Dedifferentiated amniotic fluid mesenchymal stem cell (primary cell): Measurements from ENCODE around the gene METTL1.

Source experiments
- DNase-seq: peaks from one replicate; pipeline ENCODE4 v3.0.0-alpha.2; 2016; ENCODE audit errors: extremely low spot score

METTL1 gene

DNA sequence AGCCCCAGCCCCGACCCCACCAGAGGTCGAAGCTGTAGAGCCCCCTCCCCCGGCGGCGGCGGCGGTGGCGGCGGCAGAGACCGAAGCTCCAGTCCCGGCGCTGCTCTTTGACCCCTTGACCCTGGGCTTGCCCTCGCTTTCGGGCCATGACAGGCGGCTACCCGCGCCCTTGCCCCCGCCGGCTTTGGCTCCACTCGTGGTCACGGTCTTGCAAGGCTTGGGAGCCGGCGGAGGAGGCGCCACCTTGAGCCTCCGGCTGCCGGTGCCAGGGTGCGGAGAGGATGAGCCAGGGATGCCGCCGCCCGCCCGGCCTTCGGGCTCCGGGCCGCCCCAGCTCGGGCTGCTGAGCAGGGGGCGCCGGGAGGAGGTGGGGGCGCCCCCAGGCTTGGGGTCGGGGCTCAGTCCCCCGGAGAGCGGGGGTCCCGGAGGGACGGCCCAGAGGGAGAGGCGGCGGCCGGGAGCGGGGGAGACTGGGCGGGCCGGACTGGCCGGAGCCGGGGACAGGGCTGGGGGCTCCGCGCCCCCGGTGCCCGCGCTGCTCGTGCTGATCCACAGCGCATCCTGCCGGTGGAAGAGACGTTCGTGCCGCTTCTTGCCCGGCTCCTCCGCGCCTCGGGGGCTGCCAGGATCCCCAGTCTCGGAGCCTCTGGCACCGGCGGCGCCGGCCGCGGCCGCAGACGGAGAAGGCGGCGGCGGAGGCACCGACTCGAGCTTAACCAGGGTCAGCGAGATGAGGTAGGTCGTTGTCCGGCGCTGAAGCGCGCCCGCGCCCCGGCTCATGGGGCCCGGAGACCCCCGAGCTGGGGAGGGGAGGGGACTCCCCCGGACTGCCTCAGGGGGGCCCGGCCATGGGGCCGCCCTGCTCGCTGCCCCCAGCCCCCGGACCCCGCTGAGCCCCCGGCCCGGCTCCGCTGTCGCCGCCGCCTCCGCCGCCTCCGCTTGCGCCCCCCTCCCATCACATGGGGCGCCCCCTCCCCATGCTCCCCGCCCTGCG lies 34.1 kb downstream of the METTL1 start:
- DNase-seq, result no peak

DNA sequence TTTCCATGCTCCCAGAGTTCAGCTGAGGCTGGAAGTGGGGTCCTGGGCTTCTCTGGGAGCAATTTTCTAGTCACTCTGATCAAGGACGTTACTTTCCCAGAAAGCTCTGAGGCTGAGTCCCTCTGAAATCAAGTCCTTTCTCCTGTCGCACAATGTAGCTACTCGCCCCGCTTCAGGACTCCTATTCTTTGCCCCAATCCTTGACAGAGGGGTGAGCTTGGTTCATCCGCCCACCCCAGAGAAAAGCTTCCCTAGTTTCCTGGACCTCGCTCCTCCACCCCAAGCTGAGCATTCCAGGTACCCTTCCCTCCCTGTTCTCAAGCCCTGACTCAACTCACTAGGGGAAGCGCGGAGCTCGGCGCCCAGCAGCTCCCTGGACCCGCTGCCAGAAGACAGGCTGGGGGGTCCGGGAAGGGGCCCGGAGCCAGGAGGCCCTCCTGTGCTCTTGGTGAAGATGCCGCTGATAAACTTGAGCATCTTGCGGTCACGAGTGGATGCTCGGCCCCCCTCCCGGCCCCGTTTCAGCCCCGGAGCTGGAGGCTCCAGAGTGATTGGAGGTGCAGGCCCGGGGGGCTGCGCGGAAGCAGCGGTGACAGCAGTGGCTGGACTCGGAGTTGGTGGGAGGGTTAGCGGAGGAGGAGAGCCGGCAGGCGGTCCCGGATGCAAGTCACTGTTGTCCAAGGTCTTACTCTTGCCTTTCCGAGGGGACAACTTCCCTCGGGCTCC lies 35.0 kb downstream of the METTL1 start:
- DNase-seq, result no peak

- no peak for DNase-seq
Measured at GRCh38 chr12:57735952-57736740, 35.8 kb downstream of the METTL1 start.

DNA sequence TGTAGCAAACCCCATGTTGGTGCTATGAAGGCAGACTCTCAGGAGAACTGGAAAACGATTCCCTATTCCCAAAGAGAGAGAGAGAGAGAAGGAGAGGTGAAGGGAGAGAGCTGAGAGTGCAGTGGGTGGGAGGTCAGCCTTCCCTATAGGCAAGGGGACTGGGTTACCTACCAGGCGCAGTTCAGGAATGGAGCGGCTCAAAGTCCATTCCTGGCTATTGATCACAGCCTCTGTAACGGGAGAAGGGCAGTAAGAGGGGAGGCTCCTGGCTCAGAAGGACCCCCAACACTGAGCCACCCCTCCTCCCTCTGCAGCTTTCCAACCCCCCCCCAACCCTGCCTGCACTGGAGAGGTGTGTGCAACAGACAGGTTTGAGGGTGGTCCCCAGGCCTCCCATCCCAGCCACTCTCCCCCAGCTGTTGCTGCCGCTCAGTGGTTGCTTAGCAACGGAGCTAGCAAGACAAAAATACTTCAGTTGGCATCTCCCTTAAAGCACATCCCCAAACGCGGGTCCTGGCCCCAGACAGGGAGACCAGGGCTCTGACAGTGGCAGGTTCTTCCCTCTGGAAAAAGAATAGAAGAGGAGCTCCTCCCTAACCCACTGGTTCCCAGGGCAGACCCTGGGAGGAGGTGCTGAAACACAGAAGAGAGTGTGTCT lies 36.6 kb downstream of the METTL1 start:
- DNase-seq, result no peak

GRCh38 chr12:57734591-57734990 lies 37.3 kb downstream of the METTL1 start:
- DNase-seq, result no peak

DNA sequence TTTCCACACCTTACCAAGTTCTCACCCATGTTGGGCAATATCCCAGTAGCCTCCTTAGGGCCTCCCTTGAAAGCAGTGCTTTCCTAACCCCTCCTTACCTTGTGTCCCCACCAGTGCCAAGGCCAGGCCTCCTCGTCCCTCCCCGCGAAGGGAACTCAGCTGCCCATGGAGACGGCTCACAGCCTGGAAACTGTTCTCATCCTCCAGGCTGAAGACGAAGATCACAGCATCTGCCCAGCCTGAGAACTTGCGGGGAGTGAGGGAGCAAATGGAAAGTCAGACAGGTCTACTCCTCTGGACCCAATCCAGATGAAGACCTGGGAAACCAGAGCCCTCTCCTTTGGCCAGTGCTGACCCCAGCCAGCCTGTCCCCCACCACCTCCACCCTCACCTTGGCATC lies 38.0 kb downstream of the METTL1 start:
- no peak for DNase-seq

DNA sequence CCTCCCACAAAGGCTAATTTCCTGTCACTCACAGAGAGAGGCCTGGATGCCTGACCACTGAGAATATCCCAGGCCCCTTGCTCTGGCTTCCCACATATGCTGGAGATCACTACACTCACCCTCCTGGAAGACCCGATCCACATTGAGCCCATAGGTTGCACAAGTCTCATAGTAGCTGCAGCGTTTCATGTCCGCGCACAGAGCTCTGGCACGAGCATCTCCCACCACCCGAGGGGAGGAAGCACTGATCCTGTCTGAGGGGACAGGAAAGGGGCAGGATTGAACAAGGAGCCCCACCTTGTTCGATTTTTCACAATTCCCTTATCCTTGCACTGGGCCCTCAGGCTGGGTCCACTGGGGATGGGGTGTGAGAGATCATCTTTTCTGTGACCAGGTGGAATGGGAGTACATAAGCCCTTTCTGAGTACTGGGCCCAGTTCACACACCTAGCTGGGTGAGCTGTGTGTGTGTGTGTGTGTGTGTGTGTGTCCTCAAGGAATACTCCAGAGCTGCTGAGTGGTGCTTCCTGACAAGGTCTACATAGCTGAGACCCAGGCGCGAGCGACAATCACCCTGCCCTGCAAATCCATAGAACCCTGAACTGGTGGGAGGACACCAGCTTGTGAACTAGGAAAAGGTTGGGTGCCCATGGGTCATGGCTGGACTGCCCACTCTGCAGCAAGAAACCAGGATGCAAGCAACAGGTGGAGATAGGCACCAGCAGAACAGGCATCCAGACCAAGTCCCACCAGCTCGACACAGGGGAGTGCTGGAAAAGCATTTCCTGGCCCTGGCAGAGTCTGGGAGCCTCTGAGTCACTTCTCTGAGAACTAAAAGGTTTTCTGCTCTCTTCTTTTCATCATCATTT lies 38.9 kb downstream of the METTL1 start:
- no peak for DNase-seq

- DNase-seq, result no peak
Measured at GRCh38 chr12:57732270-57732669, 39.6 kb downstream of the METTL1 start.

GRCh38 chr12:57731411-57732080 lies 40.4 kb downstream of the METTL1 start:
- DNase-seq, result no peak

GRCh38 chr12:57730336-57731067 lies 41.4 kb downstream of the METTL1 start:
- DNase-seq, result no peak

DNA sequence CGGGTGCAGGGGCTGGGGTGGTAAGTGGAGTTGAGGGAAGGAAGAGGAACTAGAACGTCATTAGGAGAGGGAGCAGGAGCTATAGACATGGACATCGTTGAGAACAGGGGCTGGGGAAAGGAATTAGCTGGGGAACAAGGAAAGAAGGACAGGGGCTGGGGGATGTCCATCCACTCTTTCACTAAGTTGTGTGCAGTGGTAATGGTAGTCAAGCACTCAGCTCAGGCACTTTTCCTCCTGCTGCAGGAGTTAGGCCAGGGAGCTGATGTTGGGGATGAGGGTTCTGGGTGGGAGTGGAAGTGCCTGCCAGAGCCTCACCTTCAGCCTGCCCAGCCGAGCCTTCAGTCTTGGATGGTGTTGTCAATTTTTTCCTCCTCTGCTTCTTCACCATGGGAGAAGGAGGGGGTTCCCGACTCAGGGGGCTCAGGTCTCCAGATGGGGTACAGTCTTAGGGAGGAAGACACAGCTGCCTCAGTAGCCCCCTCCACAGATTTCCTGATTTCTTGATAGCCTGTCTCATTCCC lies 42.5 kb downstream of the METTL1 start:
- DNase-seq, result no peak

DNA sequence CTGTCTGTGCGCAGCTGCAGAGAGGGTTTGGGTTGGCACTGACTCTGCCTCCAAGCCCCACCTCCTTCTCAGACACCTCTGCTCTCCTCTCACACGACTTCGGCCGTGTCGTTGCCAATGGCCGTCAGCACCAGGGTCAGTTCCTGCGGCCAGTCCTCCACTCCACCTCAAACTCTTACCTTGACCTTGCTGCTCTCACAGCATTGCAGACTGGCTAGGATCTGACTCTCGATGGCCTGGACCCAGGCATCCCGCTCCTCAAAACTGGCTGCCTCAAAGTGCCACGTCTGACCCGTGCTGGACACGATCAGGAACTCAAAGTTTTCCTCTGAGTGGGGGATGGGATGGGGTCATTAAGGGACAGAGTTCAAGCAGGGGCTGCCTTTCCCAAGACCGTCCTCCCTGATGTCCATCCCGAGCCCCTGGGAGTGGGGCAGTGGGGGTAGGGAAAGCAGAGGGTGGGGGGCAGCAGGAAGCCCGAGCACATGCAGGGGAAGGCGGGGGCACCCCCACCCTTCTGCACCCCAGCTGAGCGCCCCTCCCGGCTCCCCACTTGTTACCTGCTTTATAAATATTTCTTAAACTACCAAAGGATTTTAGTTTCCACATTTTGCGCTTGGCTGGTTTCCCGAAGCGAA lies 44.0 kb downstream of the METTL1 start:
- DNase-seq, result no peak

- DNase-seq, result no peak
Measured at GRCh38 chr12:57726884-57727757, 44.8 kb downstream of the METTL1 start.

GRCh38 chr12:57726151-57726883 lies 45.6 kb downstream of the METTL1 start:
- DNase-seq, result peak; percentile 73

- no peak for DNase-seq
Measured at GRCh38 chr12:57725851-57726150, 46.1 kb downstream of the METTL1 start.

DNA sequence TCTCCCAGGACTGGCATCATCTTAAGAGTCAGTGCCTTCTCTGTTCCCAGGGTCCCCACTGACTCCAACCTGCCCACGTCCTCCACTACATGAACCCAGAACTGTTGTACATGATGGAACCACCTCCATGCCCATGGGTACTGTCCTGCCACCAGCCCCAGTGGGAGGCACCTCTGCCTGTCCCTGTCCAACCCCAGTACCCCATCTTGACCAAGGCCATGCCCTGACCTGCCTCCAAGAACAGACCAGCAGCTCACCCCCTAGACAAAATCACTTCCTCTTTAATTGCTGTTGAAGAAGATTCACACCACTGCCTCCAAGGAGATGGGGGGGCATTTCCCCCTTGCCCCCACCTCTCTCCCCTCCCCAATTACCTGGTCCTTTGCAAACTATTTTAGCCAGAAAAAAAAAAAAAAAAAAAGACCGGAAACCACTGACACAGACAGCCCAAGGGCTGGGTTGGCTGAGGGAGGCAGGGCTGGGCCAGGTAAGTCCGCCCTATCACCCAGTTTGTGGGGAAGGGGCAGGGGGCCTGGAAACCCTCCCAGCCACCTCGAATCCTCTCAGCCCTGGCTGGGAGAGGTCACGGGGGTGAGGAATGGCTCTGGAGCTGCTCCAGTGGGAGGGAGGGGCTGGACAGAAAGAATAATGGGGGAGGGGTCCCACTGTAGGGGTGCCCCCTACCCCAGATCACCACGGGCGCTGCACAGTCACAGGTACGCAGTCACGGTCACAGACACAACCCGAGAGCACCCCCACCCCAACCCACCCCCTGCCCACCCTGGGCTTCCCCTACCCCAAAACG lies 46.8 kb downstream of the METTL1 start:
- no peak for DNase-seq
